ENCODE measurements around the gene LAMC3.

DNA sequence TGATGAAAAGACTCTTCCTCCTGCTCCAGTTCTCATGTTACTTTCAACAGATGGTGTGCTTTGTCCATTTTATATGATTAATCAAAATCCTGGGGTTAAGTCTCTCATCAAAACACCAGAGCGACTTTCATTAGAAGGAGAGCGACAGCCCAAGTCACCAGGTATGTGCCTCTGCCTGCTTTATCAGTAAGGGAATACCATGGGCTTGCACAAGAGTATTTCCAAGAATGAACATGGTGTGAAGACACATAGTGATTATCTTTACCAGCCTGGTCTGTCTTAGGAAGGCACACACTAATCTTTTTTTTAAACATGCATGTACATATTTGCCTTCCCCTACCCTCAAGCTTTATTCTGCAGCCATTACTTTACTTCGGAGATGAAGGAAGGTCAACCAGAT lies 131.6 kb downstream of the LAMC3 start:
- TF ChIP-seq, protein P1, sequence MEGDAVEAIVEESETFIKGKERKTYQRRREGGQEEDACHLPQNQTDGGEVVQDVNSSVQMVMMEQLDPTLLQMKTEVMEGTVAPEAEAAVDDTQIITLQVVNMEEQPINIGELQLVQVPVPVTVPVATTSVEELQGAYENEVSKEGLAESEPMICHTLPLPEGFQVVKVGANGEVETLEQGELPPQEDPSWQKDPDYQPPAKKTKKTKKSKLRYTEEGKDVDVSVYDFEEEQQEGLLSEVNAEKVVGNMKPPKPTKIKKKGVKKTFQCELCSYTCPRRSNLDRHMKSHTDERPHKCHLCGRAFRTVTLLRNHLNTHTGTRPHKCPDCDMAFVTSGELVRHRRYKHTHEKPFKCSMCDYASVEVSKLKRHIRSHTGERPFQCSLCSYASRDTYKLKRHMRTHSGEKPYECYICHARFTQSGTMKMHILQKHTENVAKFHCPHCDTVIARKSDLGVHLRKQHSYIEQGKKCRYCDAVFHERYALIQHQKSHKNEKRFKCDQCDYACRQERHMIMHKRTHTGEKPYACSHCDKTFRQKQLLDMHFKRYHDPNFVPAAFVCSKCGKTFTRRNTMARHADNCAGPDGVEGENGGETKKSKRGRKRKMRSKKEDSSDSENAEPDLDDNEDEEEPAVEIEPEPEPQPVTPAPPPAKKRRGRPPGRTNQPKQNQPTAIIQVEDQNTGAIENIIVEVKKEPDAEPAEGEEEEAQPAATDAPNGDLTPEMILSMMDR (conservative IDR thresholded peaks at IDR 0.05; ENCODE audit: low read length) = no peak
- TF ChIP-seq EZH2phosphoT487 (IDR thresholded peaks at IDR 0.05; ENCODE audit: borderline replicate concordance, low read depth, low read length) = no peak
